ENCODE data around the gene KCND3. TPM values are rescaled to one million over a fixed set of nuclear protein-coding genes. Genes with fewer than 3 reads are reported as not detected.

The KCND3 gene
- total RNA-seq, 1 experiment from 2014 or later = not detected

DNA sequence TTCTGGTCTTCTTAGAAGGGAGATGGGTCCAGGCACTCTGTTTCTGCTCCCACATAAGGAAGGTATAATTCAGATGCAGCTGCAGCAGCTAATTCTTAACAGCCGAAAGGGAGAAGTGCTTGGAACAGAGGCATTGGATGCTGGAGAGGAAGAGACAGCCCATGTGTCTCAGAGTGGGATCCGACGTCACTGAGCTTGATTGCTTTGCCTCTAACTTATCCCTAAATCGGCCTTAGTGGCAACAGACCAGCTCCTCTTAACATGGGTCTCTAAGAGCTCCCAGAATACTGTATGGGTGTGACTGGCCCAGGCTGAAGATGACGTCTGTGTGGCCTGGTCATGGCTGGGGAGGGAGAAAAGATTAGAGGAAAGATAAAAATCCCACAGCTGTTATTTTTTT, 40.7 kb upstream of the KCND3 start:
- ChIA-PET CTCF (no interaction called here), POLR2A (ENCODE audit: unreplicated experiment) (no interaction called here)

DNA sequence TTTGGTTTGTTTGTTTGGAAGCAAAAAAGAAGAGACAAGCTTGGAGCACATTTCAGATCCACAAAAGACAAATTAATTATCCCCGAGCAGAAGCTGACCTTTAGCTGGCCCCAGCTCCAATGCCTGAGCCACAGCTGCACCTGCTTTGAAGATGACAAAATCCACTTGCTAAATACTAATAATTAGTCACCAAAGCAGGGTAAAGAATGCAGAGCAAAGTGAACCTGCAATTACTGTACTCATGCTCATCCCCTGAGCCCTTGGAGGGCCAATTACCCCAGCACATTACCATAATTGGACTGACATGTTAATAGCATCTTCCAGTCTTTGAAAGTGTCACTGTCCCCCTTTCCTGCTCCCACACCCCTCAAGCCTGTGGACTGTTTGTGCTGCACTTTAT, 38.2 kb upstream of the KCND3 start:
- Histone ChIP-seq H4K20me1 (ENCODE audit: insufficient read depth) (no peaks in the 10 kb centered on the region), H3F3A (ENCODE audit: insufficient read depth, low read depth) (no peaks in the 10 kb centered on the region), H3K9me3 (ENCODE audit: insufficient read depth, low read depth) (no peaks in the 10 kb centered on the region), H2AFZ (no peak overlapping the region), H3K4me3 (no peak overlapping the region), H3K79me2 (ENCODE audit: low read depth) (no peaks in the 10 kb centered on the region), H3K4me1 (replicated peaks; ENCODE audit: insufficient read depth) (no peaks in the 10 kb centered on the region), H3K36me3 (ENCODE audit: low read depth) (no peaks in the 10 kb centered on the region), H3K27ac (no peak overlapping the region), H3K27me3 (ENCODE audit: insufficient read depth, low read depth) (peaks cover 62% of the 10 kb centered on the region), H3K9me2 (ENCODE audit: insufficient read depth) (no peaks in the 10 kb centered on the region), H3K4me2 (no peak overlapping the region)
- ChIA-PET CTCF (no interaction called here), POLR2A (ENCODE audit: unreplicated experiment) (no interaction called here)
- DNase-seq = no peak
- TF ChIP-seq, protein P1, sequence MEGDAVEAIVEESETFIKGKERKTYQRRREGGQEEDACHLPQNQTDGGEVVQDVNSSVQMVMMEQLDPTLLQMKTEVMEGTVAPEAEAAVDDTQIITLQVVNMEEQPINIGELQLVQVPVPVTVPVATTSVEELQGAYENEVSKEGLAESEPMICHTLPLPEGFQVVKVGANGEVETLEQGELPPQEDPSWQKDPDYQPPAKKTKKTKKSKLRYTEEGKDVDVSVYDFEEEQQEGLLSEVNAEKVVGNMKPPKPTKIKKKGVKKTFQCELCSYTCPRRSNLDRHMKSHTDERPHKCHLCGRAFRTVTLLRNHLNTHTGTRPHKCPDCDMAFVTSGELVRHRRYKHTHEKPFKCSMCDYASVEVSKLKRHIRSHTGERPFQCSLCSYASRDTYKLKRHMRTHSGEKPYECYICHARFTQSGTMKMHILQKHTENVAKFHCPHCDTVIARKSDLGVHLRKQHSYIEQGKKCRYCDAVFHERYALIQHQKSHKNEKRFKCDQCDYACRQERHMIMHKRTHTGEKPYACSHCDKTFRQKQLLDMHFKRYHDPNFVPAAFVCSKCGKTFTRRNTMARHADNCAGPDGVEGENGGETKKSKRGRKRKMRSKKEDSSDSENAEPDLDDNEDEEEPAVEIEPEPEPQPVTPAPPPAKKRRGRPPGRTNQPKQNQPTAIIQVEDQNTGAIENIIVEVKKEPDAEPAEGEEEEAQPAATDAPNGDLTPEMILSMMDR (conservative IDR thresholded peaks at IDR 0.05) = no peak
- TF ChIP-seq EZH2 (IDR thresholded peaks at IDR 0.05; ENCODE audit: low read depth) = no peak
- intact Hi-C loops (cut with micrococcal nuclease; ENCODE audit: unreplicated experiment) = no loop called here
- no TSS peak for BruUV-seq (replicated peaks)

More for the DNA sequence above, 40.7 kb upstream of the KCND3 start:
- Histone ChIP-seq H3K4me2 (no peak overlapping the region), H3K4me1 (replicated peaks; ENCODE audit: insufficient read depth) (no peaks in the 10 kb centered on the region), H3K27me3 (ENCODE audit: insufficient read depth, low read depth) (peaks cover 50% of the 10 kb centered on the region), H3K79me2 (ENCODE audit: low read depth) (no peaks in the 10 kb centered on the region), H3F3A (ENCODE audit: insufficient read depth, low read depth) (no peaks in the 10 kb centered on the region), H3K9me3 (ENCODE audit: insufficient read depth, low read depth) (no peaks in the 10 kb centered on the region), H3K9me2 (ENCODE audit: insufficient read depth) (no peaks in the 10 kb centered on the region), H3K4me3 (no peak overlapping the region), H2AFZ (no peak overlapping the region), H3K36me3 (ENCODE audit: low read depth) (no peaks in the 10 kb centered on the region), H3K27ac (no peak overlapping the region), H4K20me1 (ENCODE audit: insufficient read depth) (no peaks in the 10 kb centered on the region)
- no peak for TF ChIP-seq EZH2 (IDR thresholded peaks at IDR 0.05; ENCODE audit: low read depth)
- TF ChIP-seq, protein P1 (conservative IDR thresholded peaks at IDR 0.05) = no peak
- no TSS peak for BruUV-seq (replicated peaks)
- DNase-seq = no peak
- intact Hi-C loops (cut with micrococcal nuclease; ENCODE audit: unreplicated experiment) = no loop called here

DNA sequence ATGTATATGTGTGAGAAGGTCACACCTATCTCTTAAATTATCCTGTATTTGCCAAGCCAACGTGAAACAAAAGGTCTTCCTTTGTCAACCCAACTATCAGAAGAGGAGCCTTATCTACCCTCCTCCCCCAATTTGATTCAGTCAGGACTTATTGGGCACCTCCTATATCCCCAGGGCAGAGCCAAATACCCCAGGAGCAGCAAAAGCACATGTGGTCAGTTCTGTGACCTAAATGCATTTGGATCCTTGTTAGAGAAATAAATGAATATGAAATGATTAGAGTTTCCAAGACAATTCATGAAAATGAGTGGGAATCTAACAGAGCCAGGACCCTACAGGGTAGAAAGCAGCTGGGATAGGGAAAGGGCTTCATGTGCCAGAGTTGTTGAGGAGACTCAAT, 37.0 kb upstream of the KCND3 start:
- DNase-seq = no peak
- H3K36me3 ChIP-seq (ENCODE audit: low read depth) = no peaks in the 10 kb centered on the region
- TF ChIP-seq, protein P1 (conservative IDR thresholded peaks at IDR 0.05) = no peak
- no peak for TF ChIP-seq EZH2 (IDR thresholded peaks at IDR 0.05; ENCODE audit: low read depth)
- no peak overlapping the region for H3K4me3 ChIP-seq
- ChIA-PET POLR2A (ENCODE audit: unreplicated experiment) (no interaction called here), CTCF (no interaction called here)
- intact Hi-C loops (cut with micrococcal nuclease; ENCODE audit: unreplicated experiment) = no loop called here
- H3K79me2 ChIP-seq (ENCODE audit: low read depth) = no peaks in the 10 kb centered on the region
- H3K4me2 ChIP-seq = no peak overlapping the region
- no peak overlapping the region for H3K27ac ChIP-seq
- no peaks in the 10 kb centered on the region for H3K9me3 ChIP-seq (ENCODE audit: insufficient read depth, low read depth)
- H4K20me1 ChIP-seq (ENCODE audit: insufficient read depth) = no peaks in the 10 kb centered on the region
- no peaks in the 10 kb centered on the region for H3K9me2 ChIP-seq (ENCODE audit: insufficient read depth)
- no peak overlapping the region for H2AFZ ChIP-seq
- BruUV-seq (replicated peaks) = no TSS peak
- peaks cover 66% of the 10 kb centered on the region for H3K27me3 ChIP-seq (ENCODE audit: insufficient read depth, low read depth)
- no peaks in the 10 kb centered on the region for H3F3A ChIP-seq (ENCODE audit: insufficient read depth, low read depth)
- H3K4me1 ChIP-seq (replicated peaks; ENCODE audit: insufficient read depth) = no peaks in the 10 kb centered on the region

All from PC-9 (cell line).